Measurements from ENCODE around the gene IL23R. TPM values are rescaled to one million over a fixed set of nuclear protein-coding genes. Genes with fewer than 3 reads are reported as not detected.

IL23R gene
- total and polyA plus RNA-seq, 4 donors: 0.08 to 0.09 TPM; not detected in 2

- TF ChIP-seq CTCF (IDR thresholded peaks at IDR 0.05; ENCODE audit: low read depth, low read length, missing input control): no peak
- TF ChIP-seq ZBTB33 (IDR thresholded peaks at IDR 0.05): no peak
Measured at GRCh38 chr1:67230539-67230938, 64.3 kb downstream of the IL23R start (continued).

GRCh38 chr1:67236277-67236676 lies 70.0 kb downstream of the IL23R start:
- Histone ChIP-seq H3K27ac (ENCODE audit: low read depth in 1 of 2, low read length in 2 of 2) (no peak overlapping the region), H3K4me3 (ENCODE audit: low read depth in 1 of 3, low read length in 3 of 3) (no peak overlapping the region), H3K4me1 (ENCODE audit: control insufficient read depth in 4 of 4, insufficient read depth in 4 of 4, low read length in 3 of 4) (no peaks in the 10 kb centered on the region), H3K27me3 (ENCODE audit: control insufficient read depth in 4 of 4, insufficient read depth in 4 of 4, low read length in 3 of 4) (no peaks in the 10 kb centered on the region), H3K36me3 (ENCODE audit: control insufficient read depth in 4 of 4, insufficient read depth in 3 of 4, low read depth in 1 of 4, low read length in 3 of 4) (no peaks in the 10 kb centered on the region), H3K9ac (ENCODE audit: low read depth in 1 of 2, low read length in 2 of 2) (no peak overlapping the region), H3K9me3 (ENCODE audit: control insufficient read depth in 4 of 4, low read length in 3 of 4) (no peaks in the 10 kb centered on the region)
- TF ChIP-seq FOXA1 (IDR thresholded peaks at IDR 0.05): no peak
- TF ChIP-seq GABPA (IDR thresholded peaks at IDR 0.05 in 1 of 2, conservative IDR thresholded peaks at IDR 0.05 in 1 of 2): no peak
- no peak for TF ChIP-seq HNF4G (IDR thresholded peaks at IDR 0.05)
- TF ChIP-seq JUND (IDR thresholded peaks at IDR 0.05): no peak
- TF ChIP-seq EGR1 (IDR thresholded peaks at IDR 0.05; ENCODE audit: low read depth in 2 of 2): no peak
- no peak for TF ChIP-seq YY1 (IDR thresholded peaks at IDR 0.05)
- DNase-seq (ENCODE audit: low spot score): no peak
- WGBS: 52% methylated on average over 3 of the region's 3 CpGs

- WGBS: 68% methylated on average over 2 of the region's 2 CpGs
- DNase-seq (ENCODE audit: low spot score): no peak
- Histone ChIP-seq H3K36me3 (ENCODE audit: control insufficient read depth in 4 of 4, insufficient read depth in 3 of 4, low read depth in 1 of 4, low read length in 3 of 4) (no peaks in the 10 kb centered on the region), H3K27me3 (ENCODE audit: control insufficient read depth in 4 of 4, insufficient read depth in 4 of 4, low read length in 3 of 4) (no peaks in the 10 kb centered on the region), H3K9ac (ENCODE audit: low read depth in 1 of 2, low read length in 2 of 2) (no peak overlapping the region), H3K4me1 (ENCODE audit: control insufficient read depth in 4 of 4, insufficient read depth in 4 of 4, low read length in 3 of 4) (no peaks in the 10 kb centered on the region), H3K27ac (ENCODE audit: low read depth in 1 of 2, low read length in 2 of 2) (no peak overlapping the region), H3K9me3 (ENCODE audit: control insufficient read depth in 4 of 4, low read length in 3 of 4) (no peaks in the 10 kb centered on the region), H3K4me3 (ENCODE audit: low read depth in 1 of 3, low read length in 3 of 3) (no peak overlapping the region)
- TF ChIP-seq ATF3 (IDR thresholded peaks at IDR 0.05): no peak
- no peak for TF ChIP-seq EGR1 (IDR thresholded peaks at IDR 0.05; ENCODE audit: low read depth in 2 of 2)
- TF ChIP-seq ZBTB33 (IDR thresholded peaks at IDR 0.05): no peak
- no peak for TF ChIP-seq FOXA2 (IDR thresholded peaks at IDR 0.05)
- no peak for TF ChIP-seq JUND (IDR thresholded peaks at IDR 0.05)
- TF ChIP-seq MAX (IDR thresholded peaks at IDR 0.05): no peak
- TF ChIP-seq RAD21 (IDR thresholded peaks at IDR 0.05): no peak
- TF ChIP-seq FOXA1 (IDR thresholded peaks at IDR 0.05): no peak
- no peak for TF ChIP-seq YY1 (IDR thresholded peaks at IDR 0.05)
- no peak for TF ChIP-seq NR2F2 (IDR thresholded peaks at IDR 0.05)
- no peak for TF ChIP-seq CTCF (IDR thresholded peaks at IDR 0.05; ENCODE audit: low read depth, low read length, missing input control)
- TF ChIP-seq RXRA (IDR thresholded peaks at IDR 0.05): no peak
- no peak for TF ChIP-seq SP1 (IDR thresholded peaks at IDR 0.05)
- no peak for TF ChIP-seq GABPA (IDR thresholded peaks at IDR 0.05 in 1 of 2, conservative IDR thresholded peaks at IDR 0.05 in 1 of 2)
- TF ChIP-seq REST (IDR thresholded peaks at IDR 0.05): no peak
- no peak for TF ChIP-seq HNF4G (IDR thresholded peaks at IDR 0.05)
- TF ChIP-seq HNF4A (conservative IDR thresholded peaks at IDR 0.05): no peak
- no peak for TF ChIP-seq TAF1 (conservative IDR thresholded peaks at IDR 0.05)
Measured at GRCh38 chr1:67239738-67240137, 73.5 kb downstream of the IL23R start.

Data from liver (tissue), 9 donors.